Mucosa of descending colon (tissue), 3 donors: ENCODE measurements around the gene GSTT4. TPM values are rescaled to one million over a fixed set of nuclear protein-coding genes. Genes with fewer than 3 reads are reported as not detected.
"Not testable (repeated sequence)": the region's sequence is repeated elsewhere in the genome, so short reads cannot be mapped to it uniquely, and the experiment has no call there.

Source experiments
- ATAC-seq: fragments of 200-7000 bp; cut with Tn5 transposase; one replicate; pipeline ENCODE4 v1.9.1; 2020; ENCODE audit warnings: mild to moderate bottlenecking, moderate library complexity
- DNase-seq, 3 donors: peaks; one replicate each; pipeline ENCODE4 v3.0.0-alpha.2; 2020
- H3K36me3 ChIP-seq: fragments of 200-600 bp; one replicate; pipeline ENCODE4 v1.8.0; 2021; ENCODE audit warnings: low read depth, mild to moderate bottlenecking
- H3K4me1 ChIP-seq: fragments of 200-600 bp; one replicate; pipeline ENCODE4 v1.8.0; 2021; ENCODE audit warnings: low read depth, mild to moderate bottlenecking
- H3K4me3 ChIP-seq: fragments of 200-600 bp; one replicate; pipeline ENCODE4 v1.8.0; 2021; ENCODE audit warnings: mild to moderate bottlenecking
- H3K9me3 ChIP-seq: fragments of 200-600 bp; one replicate; pipeline ENCODE4 v1.8.0; 2021; ENCODE audit warnings: mild to moderate bottlenecking
- CTCF ChIP-seq: fragments of 200-600 bp; IDR thresholded peaks from one replicate; pipeline ENCODE4 v1.8.0; 2022; ENCODE audit warnings: antibody characterized with exemption, mild to moderate bottlenecking
- intact Hi-C, 2 donors: fragments of 100-400 bp; cut with DNase I in 1 of 2; cut with micrococcal nuclease in 1 of 2; formaldehyde crosslinking; loops; one replicate each; pipeline versions ENCODE4 v1.11.0 to v1.11.1; 2022; cut with DNase I, micrococcal nuclease
- total RNA-seq, 3 donors: library from RNA; stranded (reverse); fragmentation: NEBNext Ultra II Directional in 2 of 3; extraction: Animal tissue kit (Norgen Biotek cat#: 25700) in 2 of 3; gene quantifications; one replicate each; pipeline versions ENCODE4 v1.2.1 to v1.2.4, GENCODE V29; 2021 to 2023
- donor health status: DM: no; HTN: no; CAD: no; lungs with moderate emphysema.
- donor health status: DM: no; HTN: no; CAD: no.
- donor health status: DM: no; HTN: yes; CAD: no.

Gene GSTT4
- total RNA-seq, 3 donors from 2014 or later, result not detected

- H3K9me3 ChIP-seq, result no peaks in the 10 kb centered on the region
- no peak for ATAC-seq
- no peaks in the 10 kb centered on the region for H3K36me3 ChIP-seq
- DNase-seq, result no peak
- intact Hi-C loops, result no loop called here
- no peaks in the 10 kb centered on the region for H3K4me1 ChIP-seq
- no peak overlapping the region for H3K4me3 ChIP-seq
- TF ChIP-seq CTCF, result no peak
Measured at GRCh38 chr22:24006914-24007214, 1.6 kb upstream of the GSTT4 start.

DNA sequence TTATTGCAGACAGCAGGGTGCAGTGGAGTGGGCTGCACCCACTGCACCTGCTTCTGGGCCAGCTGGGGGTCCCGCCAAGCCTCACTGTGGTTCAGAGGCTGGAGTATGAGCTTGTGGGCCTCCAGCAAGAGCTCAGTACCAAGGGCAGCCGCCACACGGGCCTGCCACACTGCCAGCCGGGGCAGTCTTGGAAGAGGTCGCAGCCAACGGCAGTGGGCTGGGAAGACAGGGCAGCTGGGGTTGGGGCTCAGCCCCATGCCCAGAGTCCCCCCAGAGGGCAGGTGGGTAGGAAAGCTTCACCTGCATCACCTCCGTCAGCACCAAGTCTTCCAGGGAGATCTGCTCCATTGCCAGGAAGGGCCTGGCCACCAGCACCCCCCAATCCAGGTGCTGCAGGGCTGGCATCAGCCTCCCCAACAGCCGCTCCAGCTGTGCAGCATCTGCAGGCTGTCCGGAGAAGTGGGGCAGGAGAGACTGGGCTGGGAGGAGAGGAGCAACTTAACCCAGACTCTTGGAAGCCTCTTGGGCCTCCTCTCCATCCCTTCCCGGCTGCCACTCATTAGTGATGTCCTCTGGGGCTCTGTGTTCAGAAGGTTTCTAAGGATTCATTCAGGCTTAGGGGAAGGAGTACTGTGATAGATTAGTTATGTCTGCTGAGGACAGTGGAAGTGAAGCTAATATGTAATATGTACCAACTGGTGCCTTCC lies 1.1 kb upstream of the GSTT4 start:
- no peak for ATAC-seq
- intact Hi-C loops, result no loop called here

GRCh38 chr22:24003887-24004286 lies 1.4 kb downstream of the GSTT4 start:
- Histone ChIP-seq H3K4me1 (no peaks in the 10 kb centered on the region), H3K9me3 (no peaks in the 10 kb centered on the region), H3K36me3 (no peaks in the 10 kb centered on the region), H3K4me3 (no peak overlapping the region)
- ATAC-seq (no peak), DNase-seq (no peak)
- intact Hi-C loops, result no loop called here
- no peak for TF ChIP-seq CTCF

More for the DNA sequence above, 1.1 kb upstream of the GSTT4 start:
- Histone ChIP-seq H3K36me3 (no peaks in the 10 kb centered on the region), H3K4me3 (no peak overlapping the region), H3K9me3 (no peaks in the 10 kb centered on the region), H3K4me1 (no peaks in the 10 kb centered on the region)
- DNase-seq, result no peak
- no peak for TF ChIP-seq CTCF

- no peaks in the 10 kb centered on the region for H3K9me3 ChIP-seq
- no peak for TF ChIP-seq CTCF
- intact Hi-C loops, result no loop called here
- ATAC-seq (peak; percentile 42), DNase-seq (no peak)
- no peaks in the 10 kb centered on the region for H3K4me1 ChIP-seq
- no peak overlapping the region for H3K4me3 ChIP-seq
- H3K36me3 ChIP-seq, result no peaks in the 10 kb centered on the region
Measured at GRCh38 chr22:24002851-24003250, 2.4 kb downstream of the GSTT4 start.

- intact Hi-C loops, result no loop called here
- ATAC-seq (no peak), DNase-seq (no peak)
- TF ChIP-seq CTCF, result no peak
- Histone ChIP-seq H3K4me3 (no peak overlapping the region), H3K4me1 (no peaks in the 10 kb centered on the region), H3K9me3 (no peaks in the 10 kb centered on the region), H3K36me3 (no peaks in the 10 kb centered on the region)
Measured at GRCh38 chr22:24002272-24002671, 3.0 kb downstream of the GSTT4 start.

DNA sequence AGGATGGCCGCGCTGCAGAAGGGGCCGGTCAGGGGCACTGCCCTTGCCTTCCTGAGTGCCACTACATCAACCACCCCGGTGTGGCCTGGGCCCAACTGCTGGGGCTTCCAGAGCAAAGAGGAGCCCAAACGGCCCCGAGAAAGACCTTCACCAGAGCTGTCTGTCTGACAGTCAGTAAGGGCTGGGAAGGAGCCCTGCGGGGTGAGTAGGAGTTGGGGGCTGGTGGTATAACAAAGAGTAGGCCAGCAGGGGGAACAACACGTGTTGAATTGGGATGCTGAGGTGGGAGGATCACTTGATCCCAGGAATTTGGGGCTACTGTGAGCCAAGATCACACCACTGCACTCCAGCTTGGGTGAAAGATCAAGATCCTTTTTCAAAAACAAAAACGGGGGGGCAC lies 3.9 kb downstream of the GSTT4 start:
- DNase-seq, result no peak
- Histone ChIP-seq H3K36me3 (no peaks in the 10 kb centered on the region), H3K4me3 (no peak overlapping the region), H3K4me1 (no peaks in the 10 kb centered on the region), H3K9me3 (no peaks in the 10 kb centered on the region)
- intact Hi-C loops, result no loop called here
- no peak for TF ChIP-seq CTCF
- ATAC-seq, result no peak

- ATAC-seq, intact Hi-C loops: not testable (repeated sequence)
Measured at GRCh38 chr22:23999779-24000178, 5.5 kb downstream of the GSTT4 start.

More at GRCh38 chr22:23999779-24000178, 5.5 kb downstream of the GSTT4 start:
- H3K4me3 ChIP-seq, H3K9me3 ChIP-seq, H3K4me1 ChIP-seq, DNase-seq, H3K36me3 ChIP-seq: not testable (repeated sequence)
